Upper lobe of left lung (tissue), 6 donors: ENCODE results near the gene HIRA. TPM values are rescaled to one million over a fixed set of nuclear protein-coding genes. Genes with fewer than 3 reads are reported as not detected.
"Not testable (repeated sequence)": the region's sequence is repeated elsewhere in the genome, so short reads cannot be mapped to it uniquely, and the experiment has no call there.

Experiments used
- ATAC-seq, 2 donors: fragments of 200-7000 bp; cut with Tn5 transposase; one replicate each; pipeline ENCODE4 v1.9.1; 2022; ENCODE audit warnings: mild to moderate bottlenecking in 2 of 2, moderate library complexity in 2 of 2; ENCODE audit not compliant: low FRiP score in 2 of 2
- DNase-seq, 2 donors: peaks; one replicate each; pipeline ENCODE4 v3.0.0-alpha.2; 2019 to 2020
- H3K27ac ChIP-seq, 4 donors: fragments of 200-600 bp; sonication (generic); one replicate each; pipeline ENCODE4 v1.5.1; 2016 to 2019
- H3K27me3 ChIP-seq, 4 donors: fragments of 200-600 bp; sonication (generic); one replicate each; pipeline ENCODE4 v1.5.1; 2017 to 2019
- H3K36me3 ChIP-seq, 4 donors: fragments of 200-600 bp; sonication (generic); one replicate each; pipeline ENCODE4 v1.5.1; 2016 to 2019
- H3K4me1 ChIP-seq, 4 donors: fragments of 200-600 bp; sonication (generic); one replicate each; pipeline ENCODE4 v1.5.1; 2018 to 2019
- H3K4me3 ChIP-seq, 4 donors: fragments of 200-600 bp; sonication (generic); one replicate each; pipeline ENCODE4 v1.5.1; 2017 to 2019; ENCODE audit warnings: mild to moderate bottlenecking in 2 of 4, moderate library complexity in 1 of 4
- H3K9me3 ChIP-seq, 4 donors: fragments of 200-600 bp; sonication (generic); one replicate each; pipeline ENCODE4 v1.5.1; 2018 to 2019
- CTCF ChIP-seq, 6 experiments: fragments of 450-650 bp in 4 of 6; fragments of 200-600 bp in 2 of 6; sonication (generic) in 2 of 6; IDR thresholded peaks; one replicate each; pipeline ENCODE4 v1.5.1; 2016 to 2019; ENCODE audit warnings: antibody characterized with exemption in 6 of 6
- EP300 ChIP-seq, 4 donors: sonication (generic); formaldehyde crosslinking; IDR thresholded peaks; one replicate each; pipeline ENCODE4 v1.5.1; 2017; ENCODE audit warnings: antibody characterized with exemption in 4 of 4, control low read depth in 2 of 4
- POLR2A ChIP-seq, 4 donors: fragments of 450-650 bp; IDR thresholded peaks; one replicate each; pipeline ENCODE4 v1.5.1; 2016 to 2017; ENCODE audit warnings: antibody characterized with exemption in 4 of 4, mild to moderate bottlenecking in 2 of 4
- POLR2AphosphoS5 ChIP-seq, 2 donors: sonication (generic); formaldehyde crosslinking; IDR thresholded peaks; one replicate each; pipeline ENCODE4 v1.5.1; 2017; ENCODE audit warnings: antibody characterized with exemption in 2 of 2
- WGBS, 2 donors: methylation state at CpG; one replicate each; pipeline ENCODE4 v1.1.5; 2017 to 2018; 5-methylcytosine and 5-hydroxymethylcytosine counted together
- total RNA-seq, 6 donors: library from RNA; depleted of rRNA in 4 of 6; stranded (reverse); fragments of >200 nt in 4 of 6; gene quantifications; one replicate each; pipeline versions ENCODE4 v1.1.0 to v1.2.1, GENCODE V29; 2016 to 2021
- donor health status: DM: no; HTN: no; CAD: no; lungs with moderate emphysema.
- donor health status: DM: no; HTN: yes; CAD: no; lungs with severe emphysema.

Gene HIRA
- total RNA-seq, 6 donors from 2014 or later = 9.9 to 27.5 (median 22.1) TPM

GRCh38 chr22:19367763-19368367, 63.7 kb downstream of the HIRA start:
- no peaks in the 10 kb centered on the region for H3K27me3 ChIP-seq
- no peaks in the 10 kb centered on the region for H3K9me3 ChIP-seq
- H3K27ac ChIP-seq = no peak overlapping the region
- H3K36me3 ChIP-seq = peaks cover 0 to 82% (median 51%) of the 10 kb centered on the region in 4 donors
- no peak overlapping the region for H3K4me3 ChIP-seq
- ATAC-seq (no peak), DNase-seq (no peak)
- WGBS, 2 donors = 93 to 95% methylated on average over 3 of the region's 3 CpGs
- TF ChIP-seq CTCF (IDR thresholded peaks at IDR 0.05) (no peak), POLR2AphosphoS5 (IDR thresholded peaks at IDR 0.05) (no peak), EP300 (IDR thresholded peaks at IDR 0.05) (no peak), POLR2A (IDR thresholded peaks at IDR 0.05) (no peak)
- no peaks in the 10 kb centered on the region for H3K4me1 ChIP-seq

- not testable (repeated sequence) for DNase-seq, H3K27ac ChIP-seq, H3K9me3 ChIP-seq, H3K27me3 ChIP-seq, H3K4me3 ChIP-seq, ATAC-seq, H3K4me1 ChIP-seq
- peaks cover 14 to 84% (median 56%) of the 10 kb centered on the region in 4 donors for H3K36me3 ChIP-seq
- 95 to 98% methylated on average over 7 of the region's 7 CpGs for WGBS, 2 donors
Measured at GRCh38 chr22:19363541-19363940, 68.0 kb downstream of the HIRA start.

- WGBS, 2 donors = 86 to 88% methylated on average over 7 of the region's 7 CpGs
- Histone ChIP-seq H3K4me3 (no peak overlapping the region), H3K27ac (no peak overlapping the region), H3K4me1 (no peaks in the 10 kb centered on the region), H3K9me3 (no peaks in the 10 kb centered on the region), H3K27me3 (no peaks in the 10 kb centered on the region), H3K36me3 (peaks cover 18 to 87% (median 65%) of the 10 kb centered on the region in 4 donors)
- DNase-seq (no peak), ATAC-seq (no peak)
- TF ChIP-seq POLR2A (IDR thresholded peaks at IDR 0.05) (no peak), CTCF (IDR thresholded peaks at IDR 0.05) (no peak), POLR2AphosphoS5 (IDR thresholded peaks at IDR 0.05) (no peak), EP300 (IDR thresholded peaks at IDR 0.05) (no peak)
Measured at GRCh38 chr22:19361501-19362103, 69.9 kb downstream of the HIRA start.

GRCh38 chr22:19360862-19361261, 70.7 kb downstream of the HIRA start:
- no peak for TF ChIP-seq CTCF (IDR thresholded peaks at IDR 0.05)
- no peak for TF ChIP-seq POLR2A (IDR thresholded peaks at IDR 0.05)
- no peak for TF ChIP-seq EP300 (IDR thresholded peaks at IDR 0.05)
- TF ChIP-seq POLR2AphosphoS5 (IDR thresholded peaks at IDR 0.05) = no peak
- 98 to 100% methylated on average over 2 of the region's 2 CpGs for WGBS, 2 donors
- Histone ChIP-seq H3K4me1 (no peaks in the 10 kb centered on the region), H3K4me3 (no peak overlapping the region), H3K27ac (no peak overlapping the region), H3K27me3 (no peaks in the 10 kb centered on the region), H3K9me3 (no peaks in the 10 kb centered on the region), H3K36me3 (peaks cover 22 to 88% (median 70%) of the 10 kb centered on the region in 4 donors)
- DNase-seq (no peak), ATAC-seq (no peak)

- no peak overlapping the region for H3K27ac ChIP-seq
- H3K4me3 ChIP-seq = no peak overlapping the region
- TF ChIP-seq CTCF (IDR thresholded peaks at IDR 0.05) (no peak), EP300 (IDR thresholded peaks at IDR 0.05) (no peak), POLR2A (IDR thresholded peaks at IDR 0.05) (no peak), POLR2AphosphoS5 (IDR thresholded peaks at IDR 0.05) (no peak)
- H3K9me3 ChIP-seq = no peaks in the 10 kb centered on the region
- H3K27me3 ChIP-seq = no peaks in the 10 kb centered on the region
- no peak for ATAC-seq
- 90 to 98% methylated on average over 4 to 8 of the region's 8 CpGs for WGBS, 2 donors
- no peak for DNase-seq
- H3K36me3 ChIP-seq = peaks cover 24 to 88% (median 73%) of the 10 kb centered on the region in 4 donors
- H3K4me1 ChIP-seq = no peaks in the 10 kb centered on the region
Measured at GRCh38 chr22:19360300-19360792, 71.2 kb downstream of the HIRA start.
